Cardiac fibroblast (primary cell): ENCODE data around the gene ELOVL6.

Source experiments
- DNase-seq, 2 donors: peaks; one replicate each; pipeline versions ENCODE4 v3.0.0 to v3.0.0-alpha.2; 2010; ENCODE audit warnings: low read depth in 2 of 2
- H3K4me3 ChIP-seq, 2 donors: replicated peaks in 1 of 2; 1 replicate in 1 of 2; 2 replicates in 1 of 2; pipeline ENCODE4 v1.5.1; 2011; ENCODE audit warnings: low read depth in 2 of 2, low read length in 2 of 2, mild to moderate bottlenecking in 2 of 2, moderate library complexity in 1 of 2
- TF ChIP-seq, protein P1 (sequence below): IDR thresholded peaks from one replicate; pipeline ENCODE4 v1.5.1; 2011; ENCODE audit warnings: low read depth, mild to moderate bottlenecking, low read length, inconsistent platforms

Gene ELOVL6

DNA sequence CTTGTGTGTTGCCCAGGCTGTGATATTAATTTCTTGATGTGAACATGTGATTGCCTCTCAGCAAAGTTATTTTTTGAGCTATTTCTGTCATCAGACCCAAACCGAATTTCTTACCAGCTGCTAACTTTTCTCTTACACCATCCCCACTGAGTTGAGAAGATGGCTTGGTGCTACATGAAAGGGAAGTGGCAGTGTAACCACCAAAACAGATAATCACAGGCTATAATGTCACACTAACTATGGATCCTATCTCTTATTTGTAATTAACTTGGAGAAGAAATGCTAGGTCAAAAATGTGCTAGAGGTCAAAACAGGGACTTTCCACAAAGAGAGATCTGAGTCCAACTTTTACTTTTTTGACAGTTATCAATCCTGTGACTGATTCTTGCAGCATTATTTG lies 43.8 kb downstream of the ELOVL6 start:
- no peak for DNase-seq
- H3K4me3 ChIP-seq: no peak overlapping the region
- TF ChIP-seq, protein P1, sequence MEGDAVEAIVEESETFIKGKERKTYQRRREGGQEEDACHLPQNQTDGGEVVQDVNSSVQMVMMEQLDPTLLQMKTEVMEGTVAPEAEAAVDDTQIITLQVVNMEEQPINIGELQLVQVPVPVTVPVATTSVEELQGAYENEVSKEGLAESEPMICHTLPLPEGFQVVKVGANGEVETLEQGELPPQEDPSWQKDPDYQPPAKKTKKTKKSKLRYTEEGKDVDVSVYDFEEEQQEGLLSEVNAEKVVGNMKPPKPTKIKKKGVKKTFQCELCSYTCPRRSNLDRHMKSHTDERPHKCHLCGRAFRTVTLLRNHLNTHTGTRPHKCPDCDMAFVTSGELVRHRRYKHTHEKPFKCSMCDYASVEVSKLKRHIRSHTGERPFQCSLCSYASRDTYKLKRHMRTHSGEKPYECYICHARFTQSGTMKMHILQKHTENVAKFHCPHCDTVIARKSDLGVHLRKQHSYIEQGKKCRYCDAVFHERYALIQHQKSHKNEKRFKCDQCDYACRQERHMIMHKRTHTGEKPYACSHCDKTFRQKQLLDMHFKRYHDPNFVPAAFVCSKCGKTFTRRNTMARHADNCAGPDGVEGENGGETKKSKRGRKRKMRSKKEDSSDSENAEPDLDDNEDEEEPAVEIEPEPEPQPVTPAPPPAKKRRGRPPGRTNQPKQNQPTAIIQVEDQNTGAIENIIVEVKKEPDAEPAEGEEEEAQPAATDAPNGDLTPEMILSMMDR: no peak

- H3K4me3 ChIP-seq: no peak overlapping the region
- TF ChIP-seq, protein P1: no peak
- DNase-seq: no peak
Measured at GRCh38 chr4:110152386-110152785, 46.0 kb downstream of the ELOVL6 start.

DNA sequence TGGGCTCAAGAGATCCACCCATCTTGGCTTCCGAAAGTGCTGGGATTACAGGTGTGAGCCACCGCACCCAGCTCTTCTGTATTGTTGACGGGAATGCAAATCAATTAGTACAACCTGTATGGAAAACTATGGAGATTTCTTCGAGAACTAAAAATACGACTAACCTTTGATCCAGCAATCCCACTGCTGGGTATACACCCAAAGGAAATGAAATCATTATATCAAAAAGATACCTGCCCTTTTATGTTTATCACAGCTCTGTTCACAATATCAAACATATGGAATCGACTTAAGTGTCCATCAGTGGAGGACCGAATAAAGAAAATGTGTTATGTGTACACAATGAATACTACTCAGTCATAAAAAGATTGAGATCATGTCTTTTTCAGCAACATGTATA lies 49.3 kb downstream of the ELOVL6 start:
- TF ChIP-seq, protein P1: no peak
- no peak overlapping the region for H3K4me3 ChIP-seq

DNA sequence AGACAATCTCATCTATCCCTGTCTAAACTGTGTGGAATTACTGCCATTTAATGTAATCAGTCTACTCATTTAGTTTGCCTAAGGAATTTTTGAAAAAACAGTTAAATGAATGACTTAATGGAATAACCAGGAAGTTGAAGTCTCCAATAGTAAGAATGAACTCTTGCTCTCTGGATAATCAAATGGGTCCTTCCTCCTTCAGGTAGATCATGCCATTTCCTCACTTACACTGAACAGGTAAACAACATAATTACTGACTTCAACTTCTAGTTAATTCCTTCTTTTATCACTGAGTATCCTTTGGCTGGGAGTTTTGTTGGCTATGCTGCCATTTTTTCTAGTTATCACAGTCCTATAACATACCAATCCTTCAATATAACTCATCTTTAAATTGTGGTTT lies 56.0 kb downstream of the ELOVL6 start:
- TF ChIP-seq, protein P1: no peak
- no peak for DNase-seq
- H3K4me3 ChIP-seq: no peak overlapping the region

More for the DNA sequence above, 49.3 kb downstream of the ELOVL6 start:
- DNase-seq: no peak

DNA sequence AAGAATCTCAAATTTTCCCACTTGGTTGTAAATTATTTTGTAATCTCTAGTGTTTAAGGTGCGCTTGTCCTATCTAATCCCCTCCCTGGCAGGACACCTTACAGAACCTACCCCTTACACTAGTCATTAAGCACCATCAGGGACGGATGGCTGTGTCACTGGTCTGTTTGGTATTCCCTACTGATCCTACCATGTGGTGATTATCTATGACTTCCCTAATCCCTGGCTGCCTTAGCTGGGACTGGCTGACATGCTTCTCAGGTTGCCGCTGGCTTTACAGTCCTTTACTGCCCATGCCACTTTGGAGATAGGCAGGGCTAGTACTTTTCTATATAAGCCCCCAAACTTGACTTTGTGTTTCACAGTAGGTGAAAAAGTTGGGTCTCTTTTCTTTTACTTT lies 58.6 kb downstream of the ELOVL6 start:
- no peak overlapping the region for H3K4me3 ChIP-seq
- DNase-seq: no peak
- TF ChIP-seq, protein P1: no peak

GRCh38 chr4:110139111-110139510 lies 59.3 kb downstream of the ELOVL6 start:
- DNase-seq: no peak
- no peak overlapping the region for H3K4me3 ChIP-seq
- TF ChIP-seq, protein P1: no peak

- H3K4me3 ChIP-seq: no peak overlapping the region
- no peak for DNase-seq
- TF ChIP-seq, protein P1: no peak
Measured at GRCh38 chr4:110138551-110138950, 59.9 kb downstream of the ELOVL6 start.
